IMR-90 (cell line): ENCODE data around the gene FDPS. TPM values are rescaled to one million over a fixed set of nuclear protein-coding genes. Genes with fewer than 3 reads are reported as not detected.
"Not testable (repeated sequence)": the region's sequence is repeated elsewhere in the genome, so short reads cannot be mapped to it uniquely, and the experiment has no call there.

Experiments
- ATAC-seq: fragments of 200-7000 bp; cut with Tn5 transposase; 2 replicates; pipeline ENCODE4 v1.9.1; 2020; ENCODE audit warnings: low read depth, mild to moderate bottlenecking, moderate library complexity
- BruUV-seq: library from RNA; stranded (reverse); fragments of 400-500 nt; replicated peaks from 2 replicates; lab custom pipeline; 2021; lab: Mats Ljungman, UMichigan
- CTCF ChIA-PET: fragments of 300-600 bp; formaldehyde crosslinking; extraction: SDS; loops from one replicate; lab custom pipeline; 2021; ENCODE audit warnings: antibody characterized with exemption; lab: Yijun Ruan, JAX
- POLR2A ChIA-PET: fragments of 300-600 bp; sonication (Branson Sonifier 250); formaldehyde crosslinking; loops from one replicate; lab custom pipeline; 2022; ENCODE audit warnings: antibody characterized with exemption; ENCODE audit not compliant: unreplicated experiment; lab: Charles Lee
- DNase-seq: peaks from one replicate; pipeline ENCODE4 v3.0.0; 2013
- H2AFZ ChIP-seq: replicated peaks from 2 replicates; pipeline ENCODE3; 2013; ENCODE audit warnings: low read length, mild to moderate bottlenecking; ENCODE audit not compliant: poor library complexity
- H2AK5ac ChIP-seq: 2 replicates; pipeline ENCODE4 v1.6.1; 2013; ENCODE audit warnings: low read depth, low read length, inconsistent platforms
- H2AK9ac ChIP-seq: replicated peaks from 2 replicates; pipeline ENCODE3; 2013; ENCODE audit warnings: mild to moderate bottlenecking, low read depth, low read length, moderate library complexity; ENCODE audit not compliant: poor library complexity
- H2BK120ac ChIP-seq: 2 replicates; pipeline ENCODE4 v1.6.1; 2013; ENCODE audit warnings: low read depth, low read length, inconsistent platforms
- H2BK15ac ChIP-seq: 3 replicates; pipeline ENCODE4 v1.6.1; 2013; ENCODE audit warnings: low read depth, low read length, inconsistent platforms
- H2BK20ac ChIP-seq: 2 replicates; pipeline ENCODE4 v1.6.1; 2013; ENCODE audit warnings: low read depth, mild to moderate bottlenecking, inconsistent platforms, low read length, moderate library complexity
- H2BK5ac ChIP-seq: 2 replicates; pipeline ENCODE4 v1.6.1; 2013; ENCODE audit warnings: mild to moderate bottlenecking, low read depth, low read length, inconsistent platforms; ENCODE audit not compliant: poor library complexity, severe bottlenecking
- H3K14ac ChIP-seq: replicated peaks from 2 replicates; pipeline ENCODE4 v1.6.1; 2013; ENCODE audit warnings: low read depth, low read length, inconsistent platforms
- H3K18ac ChIP-seq: 2 replicates; pipeline ENCODE4 v1.6.1; 2013; ENCODE audit warnings: low read depth, low read length, control low read depth
- H3K23ac ChIP-seq: 2 replicates; pipeline ENCODE4 v1.6.1; 2013; ENCODE audit warnings: low read depth, low read length, inconsistent platforms
- H3K27ac ChIP-seq: 2 replicates; pipeline ENCODE4 v1.5.1; 2013; ENCODE audit warnings: mild to moderate bottlenecking, control low read depth, low read length; ENCODE audit not compliant: insufficient read depth
- H3K27me3 ChIP-seq: 2 replicates; pipeline ENCODE4 v1.6.1; 2013; ENCODE audit warnings: low read length; ENCODE audit not compliant: control insufficient read depth, insufficient read depth
- H3K36me3 ChIP-seq: 2 replicates; pipeline ENCODE4 v1.6.1; 2013; ENCODE audit warnings: low read length, mixed read lengths; ENCODE audit not compliant: control insufficient read depth, insufficient read depth
- H3K4ac ChIP-seq: 2 replicates; pipeline ENCODE4 v1.6.1; 2013; ENCODE audit warnings: low read depth, low read length, inconsistent platforms
- H3K4me1 ChIP-seq: 2 replicates; pipeline ENCODE4 v1.6.1; 2013; ENCODE audit warnings: low read length, mixed read lengths; ENCODE audit not compliant: control insufficient read depth, insufficient read depth
- H3K4me2 ChIP-seq: 2 replicates; pipeline ENCODE4 v1.6.1; 2013; ENCODE audit warnings: low read depth, mild to moderate bottlenecking, control low read depth, low read length, moderate library complexity
- H3K4me3 ChIP-seq: 2 replicates; pipeline ENCODE4 v1.5.1; 2013; ENCODE audit warnings: low read depth, mild to moderate bottlenecking, control low read depth, low read length, moderate library complexity; ENCODE audit not compliant: insufficient read depth
- H3K56ac ChIP-seq: 2 replicates; pipeline ENCODE4 v1.6.1; 2013; ENCODE audit warnings: low read length, inconsistent platforms; ENCODE audit not compliant: insufficient read depth; ENCODE audit errors: extremely low read depth
- H3K79me1 ChIP-seq, 2 experiments: 2 replicates each; pipeline ENCODE4 v1.6.1; 2013; ENCODE audit warnings: low read length in 2 of 2, inconsistent platforms in 1 of 2, low read depth in 1 of 2
- H3K9ac ChIP-seq: 2 replicates; pipeline ENCODE4 v1.6.1; 2013; ENCODE audit warnings: low read depth, low read length, control low read depth
- H3K9me1 ChIP-seq: 2 replicates; pipeline ENCODE4 v1.6.1; 2013; ENCODE audit warnings: low read length, inconsistent platforms; ENCODE audit not compliant: insufficient read depth
- H3K9me3 ChIP-seq: 2 replicates; pipeline ENCODE4 v1.6.1; 2013; ENCODE audit warnings: low read length; ENCODE audit not compliant: control insufficient read depth, insufficient read depth
- H4K20me1 ChIP-seq: 2 replicates; pipeline ENCODE4 v1.6.1; 2013; ENCODE audit warnings: low read length, inconsistent platforms; ENCODE audit not compliant: insufficient read depth
- H4K5ac ChIP-seq: 2 replicates; pipeline ENCODE4 v1.6.1; 2013; ENCODE audit warnings: mild to moderate bottlenecking, low read depth, low read length, control low read depth
- H4K8ac ChIP-seq, 2 experiments: 2 replicates each; pipeline ENCODE4 v1.6.1; 2013; ENCODE audit warnings: low read depth in 2 of 2, low read length in 2 of 2, control low read depth in 1 of 2, inconsistent platforms in 1 of 2
- H4K91ac ChIP-seq: 2 replicates; pipeline ENCODE4 v1.6.1; 2013; ENCODE audit warnings: low read depth, low read length, inconsistent platforms; ENCODE audit not compliant: insufficient read depth
- WGBS, 2 experiments: methylation state at CpG; one replicate each; pipeline versions ENCODE4 v1.1.5 to v1.1.7; 2013; ENCODE audit warnings: missing lambda C conversion rate in 2 of 2; ENCODE audit not compliant: insufficient read length in 1 of 2; ENCODE audit errors: extremely low coverage in 2 of 2; 5-methylcytosine and 5-hydroxymethylcytosine counted together
- dilution Hi-C: fragments of 300-500 bp; cut with HindIII; formaldehyde crosslinking; loops from one replicate; pipeline ENCODE4 v1.14.3; 2018; ENCODE audit warnings: low sequenced_read_pairs; ENCODE audit not compliant: unreplicated experiment
- in situ Hi-C: fragments of 300-500 bp; cut with MboI; formaldehyde crosslinking; loops from 3 replicates; pipeline ENCODE4 v1.14.3; 2019; ENCODE audit warnings: low sequenced_read_pairs, inconsistent platforms, mixed read lengths
- intact Hi-C: fragments of 100-400 bp; cut with micrococcal nuclease; formaldehyde crosslinking; loops from 2 replicates; pipeline ENCODE4 v1.10.0; 2022
- polyA plus RNA-seq, 3 experiments: library from polyadenylated mRNA; depleted of rRNA; stranded (reverse); fragments of >200 nt; gene quantifications; 2 replicates each; pipeline ENCODE4 v1.2.3, GENCODE V29; 2012; ENCODE audit warnings: low replicate concordance in 1 of 3
- total RNA-seq: library from RNA; depleted of rRNA; stranded (reverse); fragments of >200 nt; gene quantifications from 2 replicates; pipeline ENCODE4 v1.2.3, GENCODE V29; 2012

Gene FDPS
- total and polyA plus RNA-seq, 2 of the 4 experiments (the other 2 are of a cell fraction): 183 to 191 TPM

DNA sequence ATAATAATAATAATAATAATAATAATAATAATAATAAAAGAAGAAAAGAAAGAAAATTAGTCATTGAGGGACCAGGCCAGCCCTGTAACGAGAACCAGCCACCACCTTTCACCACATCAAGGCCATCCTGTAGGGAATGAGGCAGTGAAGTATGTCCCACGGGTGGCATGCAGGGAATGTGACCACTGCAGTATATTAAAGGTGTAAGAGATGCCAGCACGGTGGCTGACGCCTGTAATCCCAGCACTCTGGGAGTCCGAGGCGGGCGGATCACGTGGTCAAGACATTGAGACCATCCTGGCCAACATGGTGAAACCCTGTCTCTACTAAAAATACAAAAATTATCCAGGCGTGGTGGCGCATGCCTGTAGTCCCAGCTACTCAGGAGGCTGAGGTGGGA lies 17.7 kb upstream of the FDPS start:
- no CpG with 5 or more reads among the region's 10 CpGs for WGBS, 2 experiments
- H2AK5ac ChIP-seq, in situ Hi-C loops, H2AFZ ChIP-seq, H4K5ac ChIP-seq, H2BK15ac ChIP-seq, H2BK20ac ChIP-seq, ATAC-seq, H3K79me1 ChIP-seq, H2AK9ac ChIP-seq, H4K8ac ChIP-seq, H3K23ac ChIP-seq, intact Hi-C loops, H3K9ac ChIP-seq, CTCF ChIA-PET, H3K4me3 ChIP-seq, H3K4me1 ChIP-seq, H3K14ac ChIP-seq, BruUV-seq, H3K27ac ChIP-seq, H4K20me1 ChIP-seq, H2BK120ac ChIP-seq, dilution Hi-C loops, H3K18ac ChIP-seq, H3K36me3 ChIP-seq, H3K4me2 ChIP-seq, H3K56ac ChIP-seq, H3K9me3 ChIP-seq, POLR2A ChIA-PET, DNase-seq, H3K4ac ChIP-seq, H4K91ac ChIP-seq, H2BK5ac ChIP-seq, H3K9me1 ChIP-seq: not testable (repeated sequence)
- peaks cover 41% of the 10 kb centered on the region for H3K27me3 ChIP-seq
